Kidney (tissue), 14 donors: ENCODE results near the gene KNDC1. TPM values are rescaled to one million over a fixed set of nuclear protein-coding genes. Genes with fewer than 3 reads are reported as not detected.

Source experiments
- DNase-seq, 5 donors: peaks; one replicate each; pipeline ENCODE4 v3.0.0-alpha.2; 2013 to 2020
- FAIRE-seq: peaks from 2 replicates; lab custom pipeline; 2012; peaks lifted over from hg19 to GRCh38; lab: Jason Lieb, UNC
- H3K27ac ChIP-seq, 2 donors: one replicate each; pipeline ENCODE4 v1.7.0; 2013; ENCODE audit warnings: low read depth in 2 of 2, low read length in 2 of 2, inconsistent platforms in 1 of 2
- H3K27me3 ChIP-seq: one replicate; pipeline ENCODE4 v1.7.1; 2013; ENCODE audit warnings: low read length, inconsistent platforms; ENCODE audit not compliant: control insufficient read depth, insufficient read depth
- H3K36me3 ChIP-seq, 3 donors: one replicate each; pipeline versions ENCODE4 v1.7.0 to v1.7.1; 2013; ENCODE audit warnings: low read length in 3 of 3, control low read depth in 1 of 3, inconsistent platforms in 1 of 3; ENCODE audit not compliant: insufficient read depth in 3 of 3, control insufficient read depth in 2 of 3
- H3K4me1 ChIP-seq, 3 donors: one replicate each; pipeline versions ENCODE4 v1.7.0 to v1.7.1; 2013; ENCODE audit warnings: low read length in 3 of 3, inconsistent platforms in 1 of 3, low read depth in 1 of 3; ENCODE audit not compliant: control insufficient read depth in 2 of 3, insufficient read depth in 2 of 3
- H3K4me3 ChIP-seq, 3 donors: one replicate each; pipeline versions ENCODE4 v1.7.0 to v1.8.1; 2013; ENCODE audit warnings: low read length in 3 of 3, control low read depth in 1 of 3, inconsistent platforms in 1 of 3
- H3K9ac ChIP-seq, 3 donors: one replicate each; pipeline versions ENCODE4 v1.7.0 to v1.7.1; 2013; ENCODE audit warnings: low read length in 3 of 3, control low read depth in 1 of 3, inconsistent platforms in 1 of 3
- H3K9me3 ChIP-seq, 3 donors: one replicate each; pipeline versions ENCODE4 v1.7.0 to v1.7.1; 2013; ENCODE audit warnings: low read length in 3 of 3, control low read depth in 1 of 3, inconsistent platforms in 1 of 3; ENCODE audit not compliant: control insufficient read depth in 2 of 3, insufficient read depth in 1 of 3
- intact Hi-C: fragments of 100-400 bp; cut with DNase I; formaldehyde crosslinking; loops from one replicate; pipeline ENCODE4 v1.11.1; 2022
- polyA plus RNA-seq: library from polyadenylated mRNA; stranded (reverse); fragments of 350-450 nt; fragmentation: Illumina TruSeq; extraction: RNeasy Lipid Tissue Mini Kit (QIAGEN cat#74804); gene quantifications from one replicate; pipeline ENCODE4 v1.2.3, GENCODE V29; 2014; ENCODE audit warnings: low read depth, low replicate concordance; ENCODE audit not compliant: insufficient read depth
- total RNA-seq: library from RNA; stranded (reverse); fragmentation: NEBNext Ultra II Directional; extraction: Animal tissue kit (Norgen Biotek cat#: 25700); gene quantifications from one replicate; pipeline ENCODE4 v1.2.1, GENCODE V29; 2021
- TF ChIP-seq, protein P1 (sequence below): IDR thresholded peaks from 3 replicates; pipeline ENCODE4 v1.5.1; 2012; ENCODE audit warnings: mild to moderate bottlenecking, moderate library complexity, borderline replicate concordance; ENCODE audit not compliant: insufficient read depth; ENCODE audit errors: extremely low read depth
- donor health status: control.
- donor health status: control.
- donor health status: control.
- donor health status: control.
- donor health status: control.
- donor health status: DM: yes; HTN: yes; CAD: no.
- donor health status: Normal renal cell carcinoma (clear cell type).

Gene KNDC1
- total and polyA plus RNA-seq, 2 donors from 2014 or later, result 0.43 to 8.7 TPM

DNA sequence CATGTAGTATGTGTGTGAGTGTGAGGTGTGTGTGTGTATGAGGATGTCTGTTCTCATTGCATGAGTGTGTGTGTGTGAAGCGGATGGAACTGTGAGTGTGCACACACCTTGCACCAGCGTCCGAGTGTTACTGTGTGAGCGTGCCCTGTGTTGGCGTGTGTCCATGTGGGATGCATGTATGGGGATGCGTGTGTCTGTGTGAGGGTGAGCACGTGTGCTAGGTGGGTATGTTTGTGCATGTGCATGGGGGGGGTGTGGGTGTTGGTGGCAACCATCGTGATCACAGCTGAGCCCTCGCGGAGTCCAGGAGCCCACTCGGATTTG is 6.4 kb downstream of the KNDC1 start:
- no peaks in the 10 kb centered on the region for H3K9me3 ChIP-seq
- TF ChIP-seq, protein P1, sequence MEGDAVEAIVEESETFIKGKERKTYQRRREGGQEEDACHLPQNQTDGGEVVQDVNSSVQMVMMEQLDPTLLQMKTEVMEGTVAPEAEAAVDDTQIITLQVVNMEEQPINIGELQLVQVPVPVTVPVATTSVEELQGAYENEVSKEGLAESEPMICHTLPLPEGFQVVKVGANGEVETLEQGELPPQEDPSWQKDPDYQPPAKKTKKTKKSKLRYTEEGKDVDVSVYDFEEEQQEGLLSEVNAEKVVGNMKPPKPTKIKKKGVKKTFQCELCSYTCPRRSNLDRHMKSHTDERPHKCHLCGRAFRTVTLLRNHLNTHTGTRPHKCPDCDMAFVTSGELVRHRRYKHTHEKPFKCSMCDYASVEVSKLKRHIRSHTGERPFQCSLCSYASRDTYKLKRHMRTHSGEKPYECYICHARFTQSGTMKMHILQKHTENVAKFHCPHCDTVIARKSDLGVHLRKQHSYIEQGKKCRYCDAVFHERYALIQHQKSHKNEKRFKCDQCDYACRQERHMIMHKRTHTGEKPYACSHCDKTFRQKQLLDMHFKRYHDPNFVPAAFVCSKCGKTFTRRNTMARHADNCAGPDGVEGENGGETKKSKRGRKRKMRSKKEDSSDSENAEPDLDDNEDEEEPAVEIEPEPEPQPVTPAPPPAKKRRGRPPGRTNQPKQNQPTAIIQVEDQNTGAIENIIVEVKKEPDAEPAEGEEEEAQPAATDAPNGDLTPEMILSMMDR, result no peak
- H3K9ac ChIP-seq, result no peak overlapping the region
- no peak overlapping the region for H3K4me3 ChIP-seq
- no peaks in the 10 kb centered on the region for H3K27me3 ChIP-seq
- FAIRE-seq (no peak), DNase-seq (no peak)
- H3K4me1 ChIP-seq, result no peaks in the 10 kb centered on the region
- intact Hi-C loops, result no loop called here
- no peak overlapping the region for H3K27ac ChIP-seq
- H3K36me3 ChIP-seq, result no peaks in the 10 kb centered on the region

DNA sequence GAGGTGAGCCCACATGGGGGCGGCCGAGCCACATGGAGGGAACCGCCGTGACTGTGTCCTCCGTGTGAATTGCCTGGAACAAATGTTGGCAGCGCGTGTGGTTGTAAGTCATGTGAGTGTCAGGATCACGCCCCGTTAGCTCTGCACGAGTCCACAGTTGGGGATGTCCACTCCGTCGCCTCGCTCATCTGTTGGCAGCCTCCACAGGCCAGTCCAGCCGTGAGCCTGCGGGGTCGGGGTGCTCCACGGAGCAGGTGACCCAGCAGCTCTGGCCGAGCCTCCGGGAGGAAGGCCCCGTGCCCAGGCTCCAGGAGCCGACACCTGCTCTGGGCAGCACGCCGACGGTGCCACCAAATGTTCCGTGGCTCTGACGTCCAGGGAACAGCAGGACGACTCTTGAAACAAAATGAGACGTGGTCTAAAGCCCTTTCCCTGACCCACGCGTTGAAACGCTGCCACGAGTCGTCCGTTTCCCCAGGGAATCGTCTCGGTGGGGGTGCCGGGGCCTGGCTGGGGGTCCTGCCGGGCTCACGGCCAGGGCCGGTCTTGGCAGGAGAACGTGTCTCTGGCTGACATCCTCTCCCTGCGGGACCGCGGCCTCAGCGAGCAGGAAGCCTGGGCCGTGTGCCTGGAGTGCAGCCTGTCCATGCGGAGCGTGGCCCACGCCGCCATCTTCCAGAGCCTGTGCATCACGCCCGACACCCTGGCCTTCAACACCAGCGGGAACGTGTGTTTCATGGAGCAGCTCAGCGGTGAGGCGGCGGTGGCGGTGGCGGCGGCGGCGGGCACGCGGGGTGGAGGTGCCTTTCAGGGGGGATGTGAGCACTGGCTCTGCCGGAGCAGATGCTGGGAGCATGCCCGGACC is 7.0 kb downstream of the KNDC1 start:
- Histone ChIP-seq H3K4me1 (no peaks in the 10 kb centered on the region), H3K27me3 (no peaks in the 10 kb centered on the region), H3K27ac (no peak overlapping the region), H3K36me3 (no peaks in the 10 kb centered on the region), H3K4me3 (no peak overlapping the region), H3K9ac (no peak overlapping the region), H3K9me3 (no peaks in the 10 kb centered on the region)
- DNase-seq, result peak in 1 of 5 donors; percentile 79
- FAIRE-seq, result no peak
- intact Hi-C loops, result no loop called here
- TF ChIP-seq, protein P1, result no peak

DNA sequence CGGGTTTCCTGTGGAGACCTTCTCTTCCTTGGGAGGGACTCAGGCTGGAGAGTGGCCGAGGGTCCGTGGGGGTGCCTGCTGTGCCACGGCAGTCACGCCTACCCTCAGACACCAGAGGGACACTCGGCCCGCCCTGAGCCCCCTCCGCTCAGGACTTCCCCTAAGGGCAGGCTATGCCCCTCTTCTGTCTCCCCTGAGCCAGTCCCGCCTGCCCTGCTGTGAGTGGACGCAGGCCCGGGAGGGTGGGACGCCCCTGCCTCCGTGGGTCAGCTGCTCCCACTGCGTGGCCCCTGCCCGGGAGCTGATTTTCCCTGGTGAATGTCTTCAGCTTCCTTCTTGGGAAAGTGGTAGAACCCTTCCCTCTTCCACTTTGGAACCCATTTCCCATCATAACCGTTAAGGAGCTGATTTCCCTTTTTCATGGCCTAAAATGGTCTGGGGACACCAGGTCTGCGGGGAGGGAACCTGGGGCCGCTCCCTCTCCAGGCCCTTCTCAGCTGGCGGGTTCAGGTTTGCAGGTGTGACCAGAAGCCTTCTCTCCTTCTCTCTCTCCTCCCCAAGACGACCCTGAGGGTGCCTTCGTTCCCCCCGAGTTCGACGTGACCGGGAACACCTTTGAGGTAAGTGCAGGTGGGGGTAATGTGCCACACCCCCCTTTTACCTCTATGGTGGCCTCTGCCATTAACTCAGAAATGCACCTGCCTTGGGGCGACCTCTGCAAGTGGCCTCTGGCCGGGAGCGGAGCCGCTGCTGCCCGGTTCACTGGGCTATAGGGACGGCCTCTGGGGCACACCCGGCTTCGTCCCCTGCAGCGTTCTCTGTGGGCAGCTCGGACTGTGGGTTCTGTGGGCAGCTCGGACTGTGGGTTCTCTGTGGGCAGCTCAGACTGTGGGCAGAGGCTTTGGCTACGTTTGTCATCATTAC is 7.9 kb downstream of the KNDC1 start:
- Histone ChIP-seq H3K4me3 (no peak overlapping the region), H3K9me3 (no peaks in the 10 kb centered on the region), H3K36me3 (no peaks in the 10 kb centered on the region), H3K9ac (no peak overlapping the region), H3K27ac (no peak overlapping the region), H3K27me3 (no peaks in the 10 kb centered on the region), H3K4me1 (no peaks in the 10 kb centered on the region)
- DNase-seq (no peak), FAIRE-seq (no peak)
- TF ChIP-seq, protein P1, result no peak
- intact Hi-C loops, result no loop called here
